Neural progenitor cell (in vitro differentiated cells): ENCODE results near the gene TNFRSF18.

Experiments used
- CTCF ChIP-seq: fragments of 200-600 bp; sonication (generic); IDR thresholded peaks from 2 replicates; pipeline ENCODE4 v1.5.1; 2017; ENCODE audit warnings: antibody characterized with exemption, mild to moderate bottlenecking
- EZH2 ChIP-seq: fragments of 200-600 bp; sonication (generic); IDR thresholded peaks from 2 replicates; pipeline ENCODE4 v1.6.1; 2017; ENCODE audit warnings: antibody characterized with exemption, mild to moderate bottlenecking, moderate library complexity

GRCh38 chr1:1237874-1238701 lies 31.7 kb upstream of the TNFRSF18 start:
- TF ChIP-seq CTCF = no peak
- no peak for TF ChIP-seq EZH2
